NCI-H774 (cell line): ENCODE data around the gene RAVER1.
"Not testable (repeated sequence)": the region's sequence is repeated elsewhere in the genome, so short reads cannot be mapped to it uniquely, and the experiment has no call there.

Source experiments
- DNase-seq: peaks from one replicate; lab custom pipeline; 2025; lab: John Stamatoyannopoulos, UW

The RAVER1 gene

GRCh38 chr19:10332965-10333757, at the start of gene RAVER1:
Gene RAVER1, minus strand, starts transcription at chr19:10333529. Its CDS starts 22 bp downstream, at chr19:10333507.
- peak; percentile 94 for DNase-seq

DNA sequence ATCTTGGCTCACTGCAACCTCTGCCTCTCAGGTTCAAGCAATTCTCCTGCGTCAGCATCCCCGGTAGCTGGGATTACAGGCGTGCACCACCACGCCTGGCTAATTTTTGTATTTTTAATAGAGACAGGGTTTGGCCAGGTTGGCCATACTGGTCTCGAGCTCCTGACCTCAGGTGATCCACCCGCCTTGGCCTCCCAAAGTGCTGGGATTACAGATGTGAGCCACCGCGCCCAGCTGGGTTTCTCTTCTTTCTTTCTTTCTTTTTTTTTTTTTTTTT, 49.8 kb upstream of the RAVER1 start:
- not testable (repeated sequence) for DNase-seq

- DNase-seq, result peak; percentile 97
These were observed 47.2 kb upstream of the RAVER1 start, which contains the start of gene TYK2 for GRCh38 chr19:10380313-10381102. Gene TYK2, minus strand, starts transcription at chr19:10380572. Its CDS starts 2,166 bp downstream, at chr19:10378406.

- no peak for DNase-seq
These were observed 46.6 kb upstream of the RAVER1 start for GRCh38 chr19:10379880-10380312.

- DNase-seq, result no peak
These were observed 44.8 kb upstream of the RAVER1 start for GRCh38 chr19:10378124-10378523.

GRCh38 chr19:10377140-10377640, 43.9 kb upstream of the RAVER1 start:
- DNase-seq, result not testable (repeated sequence)

- DNase-seq, result no peak
These were observed 41.6 kb upstream of the RAVER1 start for GRCh38 chr19:10374931-10375330.

DNA sequence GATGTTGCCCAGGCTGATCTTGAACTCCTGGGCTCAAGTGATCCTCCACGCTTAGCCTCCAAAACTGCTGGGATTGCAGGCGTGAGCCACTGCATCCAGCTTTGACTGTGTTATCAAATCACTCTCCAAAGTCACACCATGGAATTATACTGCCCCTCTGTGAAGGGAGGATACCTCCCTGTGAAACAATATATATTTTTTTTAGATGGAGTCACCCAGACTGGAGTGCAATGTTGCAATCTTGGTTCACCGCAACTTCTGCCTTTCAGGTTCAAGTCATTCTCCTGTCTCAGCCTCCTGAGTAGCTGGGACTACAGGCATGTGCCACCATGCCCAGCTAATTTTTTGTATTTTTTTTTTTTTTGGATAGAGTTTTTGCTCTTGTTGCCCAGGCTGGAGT, 39.4 kb upstream of the RAVER1 start:
- no peak for DNase-seq

GRCh38 chr19:10368101-10368803, 34.9 kb upstream of the RAVER1 start:
- DNase-seq, result no peak

GRCh38 chr19:10366950-10367512, 33.7 kb upstream of the RAVER1 start:
- not testable (repeated sequence) for DNase-seq

- no peak for DNase-seq
These were observed 32.2 kb upstream of the RAVER1 start for GRCh38 chr19:10365518-10365917.

- DNase-seq, result no peak
These were observed 31.3 kb upstream of the RAVER1 start for GRCh38 chr19:10364644-10365043.

- DNase-seq, result no peak
These were observed 30.5 kb upstream of the RAVER1 start for GRCh38 chr19:10363789-10364281.

DNA sequence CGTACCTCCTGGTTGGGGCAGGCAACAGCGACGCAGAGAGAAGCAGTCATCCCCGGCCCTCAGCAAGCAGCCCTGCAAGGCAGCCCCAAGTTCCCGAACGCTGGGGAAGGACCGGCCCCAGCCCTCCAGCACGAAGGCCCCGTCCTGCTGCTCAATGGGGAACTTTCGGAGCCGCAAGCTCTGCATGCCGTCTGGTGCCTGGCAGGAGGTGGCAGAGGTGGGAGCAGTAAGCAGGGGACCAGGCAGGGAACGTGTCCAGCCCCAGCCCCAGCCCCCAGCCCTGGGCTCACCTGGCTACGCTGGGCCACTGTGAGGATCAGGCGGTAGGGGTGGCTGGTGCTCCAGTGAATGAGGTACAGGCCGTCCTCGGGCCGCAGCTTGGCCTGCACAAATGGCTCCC, 28.9 kb upstream of the RAVER1 start:
- no peak for DNase-seq

- DNase-seq, result no peak
These were observed 28.3 kb upstream of the RAVER1 start for GRCh38 chr19:10361569-10362011.

- no peak for DNase-seq
These were observed 23.1 kb upstream of the RAVER1 start for GRCh38 chr19:10356431-10356830.

GRCh38 chr19:10353793-10354391, 20.6 kb upstream of the RAVER1 start:
- DNase-seq, result no peak

DNA sequence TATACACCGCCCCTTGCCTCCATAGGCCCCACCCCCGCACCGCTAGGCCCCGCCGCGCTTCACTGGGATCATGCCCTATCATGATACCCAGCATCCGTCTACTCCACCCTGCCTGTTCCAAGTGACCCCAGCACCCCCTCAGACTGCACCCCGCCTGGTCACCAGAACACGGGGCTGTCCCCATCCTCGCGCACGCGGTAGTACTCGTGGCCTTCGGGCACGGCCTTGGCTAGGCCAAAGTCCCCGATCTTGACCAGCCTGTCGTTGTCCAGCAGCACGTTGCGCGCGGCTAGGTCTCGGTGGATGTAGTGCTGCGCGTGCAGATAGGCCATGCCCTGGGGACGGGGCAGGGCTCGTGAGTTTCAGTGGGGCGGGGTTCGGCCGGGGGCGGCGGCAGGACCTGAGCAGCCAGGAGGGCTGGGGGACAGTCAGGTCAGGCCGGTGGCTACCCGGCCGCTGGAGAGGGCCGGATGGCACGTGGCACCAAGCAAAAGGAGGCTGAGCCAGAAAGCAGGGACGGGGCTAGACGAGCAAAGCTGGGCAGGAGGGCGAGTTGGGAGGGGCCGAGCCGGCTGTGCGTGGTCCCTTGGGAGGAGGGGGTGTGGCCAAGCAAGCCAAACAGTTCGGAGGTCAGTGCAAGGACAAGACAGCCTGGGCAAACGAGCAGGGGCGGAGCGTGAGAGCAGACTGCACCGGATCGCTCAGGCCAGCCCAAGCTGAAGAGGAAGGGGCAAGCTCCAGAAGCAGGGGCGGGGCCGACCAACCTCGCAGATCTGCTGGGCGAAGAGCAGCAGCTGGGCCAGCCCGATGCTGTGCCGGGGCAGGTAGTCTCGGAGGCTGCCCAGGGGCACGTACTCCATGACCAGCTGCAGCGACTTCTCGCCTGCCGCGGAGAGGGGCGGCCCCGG, 19.7 kb upstream of the RAVER1 start:
- DNase-seq, result no peak

DNA sequence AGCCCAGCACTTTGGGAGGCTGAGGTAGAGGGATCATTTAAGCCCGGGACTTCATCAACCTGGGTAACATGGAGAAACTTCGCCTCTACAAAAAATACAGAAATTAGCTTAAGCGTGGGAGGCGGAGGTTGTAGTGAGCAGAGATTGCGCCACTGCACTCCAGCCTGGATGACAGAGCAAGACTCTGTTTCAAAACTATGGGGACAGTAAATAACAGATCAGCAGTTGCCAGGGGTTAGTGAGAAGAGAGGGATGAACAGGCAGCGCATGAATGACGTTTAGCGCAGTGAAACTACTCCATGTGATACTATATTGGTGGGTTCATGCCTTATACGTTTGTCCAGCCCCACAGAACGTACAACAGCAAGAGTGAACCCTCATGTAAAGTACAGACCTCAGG, 13.2 kb upstream of the RAVER1 start:
- DNase-seq, result no peak

- no peak for DNase-seq
These were observed 11.5 kb upstream of the RAVER1 start for GRCh38 chr19:10344780-10345179.
